HCT116 (cell line): Measurements from ENCODE around the gene CIITA. TPM values are rescaled to one million over a fixed set of nuclear protein-coding genes. Genes with fewer than 3 reads are reported as not detected.

ENCODE experiments used
- ATAC-seq: fragments of 200-7000 bp; cut with Tn5 transposase; 2 replicates; pipeline ENCODE4 v1.9.1; 2020; ENCODE audit warnings: mild to moderate bottlenecking, moderate library complexity
- BruUV-seq: library from RNA; stranded (reverse); fragments of 400-500 nt; replicated peaks from 2 replicates; lab custom pipeline; 2021; lab: Mats Ljungman, UMichigan
- CTCF ChIA-PET: fragments of 300-600 bp; sonication (Branson Sonifier 250); formaldehyde crosslinking; loops from one replicate; lab custom pipeline; 2021; ENCODE audit warnings: antibody characterized with exemption; lab: Charles Lee
- POLR2A ChIA-PET: fragments of 300-600, 350-600 bp; sonication (Branson Sonifier 250); formaldehyde crosslinking; loops from one replicate; lab custom pipeline; 2021; ENCODE audit warnings: antibody characterized with exemption; lab: Charles Lee
- RAD21 ChIA-PET, 2 experiments: fragments of 300-600 bp; sonication (Branson Sonifier 250); formaldehyde crosslinking; loops; one replicate each; lab custom pipeline; 2023; ENCODE audit warnings: low total read pairs in 2 of 2; ENCODE audit not compliant: uncharacterized antibody in 2 of 2, unreplicated experiment in 2 of 2, low non-redundant PET in 1 of 2; lab: Charles Lee
- DNase-seq: peaks from one replicate; pipeline ENCODE4 v3.0.0-alpha.2; 2010; ENCODE audit warnings: low read depth, low spot score
- H2AFZ ChIP-seq: fragments of 200-600 bp; shearing (Covaris generic), sonication (generic); 2 replicates; pipeline ENCODE4 v1.6.1; 2017; ENCODE audit warnings: low read depth, mixed run types, mixed read lengths, antibody characterized with exemption, low read length; ENCODE audit not compliant: poor library complexity, severe bottlenecking
- H3K27ac ChIP-seq: 2 replicates; pipeline ENCODE4 v1.5.1; 2012; ENCODE audit warnings: low read depth, low read length
- H3K27me3 ChIP-seq: fragments of 200-600 bp; sonication (generic); 2 replicates; pipeline ENCODE4 v1.6.1; 2016; ENCODE audit warnings: mixed run types, low read length, mixed read lengths; ENCODE audit not compliant: insufficient read depth
- H3K36me3 ChIP-seq, 2 experiments: fragments of 200-500 bp in 1 of 2; fragments of 200-600 bp in 1 of 2; sonication (Bioruptor generic) in 1 of 2; sonication (generic) in 1 of 2; 2 replicates each; pipeline versions ENCODE4 v1.5.1 to v1.6.1; 2014 to 2016; ENCODE audit warnings: low read length in 2 of 2, inconsistent platforms in 1 of 2, mixed read lengths in 1 of 2, mixed run types in 1 of 2; ENCODE audit not compliant: insufficient read depth in 2 of 2, control insufficient read depth in 1 of 2
- H3K4me1 ChIP-seq, 2 experiments: fragments of 200-600 bp in 1 of 2; sonication (generic) in 1 of 2; 2 replicates each; pipeline versions ENCODE4 v1.5.1 to v1.6.1; 2012 to 2017; ENCODE audit warnings: low read length in 2 of 2, inconsistent platforms in 1 of 2, mild to moderate bottlenecking in 1 of 2, mixed read lengths in 1 of 2, mixed run types in 1 of 2, moderate library complexity in 1 of 2; ENCODE audit not compliant: insufficient read depth in 2 of 2, control insufficient read depth in 1 of 2
- H3K4me2 ChIP-seq: fragments of 200-600 bp; sonication (generic); 2 replicates; pipeline ENCODE4 v1.6.1; 2017; ENCODE audit warnings: mixed run types, low read length, mixed read lengths
- H3K4me3 ChIP-seq, 2 experiments: fragments of 200-600 bp in 1 of 2; sonication (generic) in 1 of 2; replicated peaks in 1 of 2; 2 replicates each; pipeline ENCODE4 v1.5.1; 2011 to 2016; ENCODE audit warnings: low read length in 2 of 2, control low read depth in 1 of 2, low read depth in 1 of 2, mild to moderate bottlenecking in 1 of 2, mixed read lengths in 1 of 2, mixed run types in 1 of 2
- H3K79me2 ChIP-seq: fragments of 200-600 bp; sonication (generic); 2 replicates; pipeline ENCODE4 v1.6.1; 2017; ENCODE audit warnings: mild to moderate bottlenecking, mixed run types, low read length, moderate library complexity, mixed read lengths; ENCODE audit not compliant: insufficient read depth
- H3K9ac ChIP-seq: fragments of 200-600 bp; sonication (generic); 2 replicates; pipeline ENCODE4 v1.6.1; 2016; ENCODE audit warnings: low read length, mixed read lengths
- H3K9me2 ChIP-seq: fragments of 200-600 bp; sonication (generic), shearing (Covaris generic); 2 replicates; pipeline ENCODE4 v1.6.1; 2017; ENCODE audit warnings: mixed run types, mild to moderate bottlenecking, moderate library complexity; ENCODE audit not compliant: insufficient read depth
- H3K9me3 ChIP-seq, 2 experiments: fragments of 200-500 bp in 1 of 2; fragments of 200-600 bp in 1 of 2; sonication (Bioruptor generic) in 1 of 2; sonication (generic) in 1 of 2; 2 replicates each; pipeline ENCODE4 v1.6.1; 2014 to 2017; ENCODE audit warnings: low read length in 2 of 2, mixed read lengths in 2 of 2, inconsistent platforms in 1 of 2, low read depth in 1 of 2, mild to moderate bottlenecking in 1 of 2, mixed run types in 1 of 2, moderate library complexity in 1 of 2; ENCODE audit not compliant: control insufficient read depth in 1 of 2, insufficient read depth in 1 of 2
- H4K20me1 ChIP-seq: fragments of 200-600 bp; sonication (generic), shearing (Covaris generic); 2 replicates; pipeline ENCODE4 v1.6.1; 2017; ENCODE audit warnings: mixed run types, mild to moderate bottlenecking, moderate library complexity; ENCODE audit not compliant: insufficient read depth
- CBX3 ChIP-seq: IDR thresholded peaks from 2 replicates; pipeline ENCODE4 v1.6.1; 2012; ENCODE audit warnings: low read depth
- CEBPB ChIP-seq: IDR thresholded peaks from 2 replicates; pipeline ENCODE4 v1.6.1; 2012; ENCODE audit warnings: low read depth
- CTCF ChIP-seq, 3 experiments: fragments of 200-600 bp in 1 of 3; sonication (generic) in 1 of 3; IDR thresholded peaks in 2 of 3; conservative IDR thresholded peaks in 1 of 3; 2 replicates each; pipeline ENCODE4 v1.5.1; 2012 to 2017; ENCODE audit warnings: low read depth in 2 of 3, low read length in 2 of 3, antibody characterized with exemption in 1 of 3, borderline replicate concordance in 1 of 3, control low read depth in 1 of 3, mild to moderate bottlenecking in 1 of 3, mixed read lengths in 1 of 3, mixed run types in 1 of 3, moderate library complexity in 1 of 3; ENCODE audit not compliant: insufficient read depth in 1 of 3
- EZH2 ChIP-seq: fragments of 200-600 bp; sonication (generic); IDR thresholded peaks from 2 replicates; pipeline ENCODE4 v1.6.1; 2017; ENCODE audit warnings: antibody characterized with exemption, mixed run types
- EZH2phosphoT487 ChIP-seq: fragments of 200-600 bp; IDR thresholded peaks from 2 replicates; pipeline ENCODE4 v1.6.1; 2018; ENCODE audit warnings: antibody characterized with exemption, borderline replicate concordance
- FOSL1 ChIP-seq: IDR thresholded peaks from 2 replicates; pipeline ENCODE4 v1.6.1; 2012; ENCODE audit warnings: low read depth
- JUND ChIP-seq: IDR thresholded peaks from 2 replicates; pipeline ENCODE4 v1.6.1; 2012
- POLR2A ChIP-seq: IDR thresholded peaks from 2 replicates; pipeline ENCODE4 v1.7.0; 2011; ENCODE audit warnings: borderline replicate concordance; ENCODE audit not compliant: insufficient read depth, insufficient read length; ENCODE audit errors: extremely low read depth
- POLR2AphosphoS5 ChIP-seq: IDR thresholded peaks from 2 replicates; pipeline ENCODE4 v1.6.1; 2011; ENCODE audit warnings: mild to moderate bottlenecking, low read depth, low read length, moderate library complexity
- RAD21 ChIP-seq: IDR thresholded peaks from 2 replicates; pipeline ENCODE4 v1.6.1; 2012; ENCODE audit warnings: low read depth, mild to moderate bottlenecking
- SRF ChIP-seq: IDR thresholded peaks from 2 replicates; pipeline ENCODE4 v1.6.1; 2012; ENCODE audit warnings: low read depth
- TCF7L2 ChIP-seq: IDR thresholded peaks from 2 replicates; pipeline ENCODE4 v1.7.0; 2011; ENCODE audit warnings: borderline replicate concordance, inconsistent platforms; ENCODE audit not compliant: insufficient read depth, insufficient read length; ENCODE audit errors: extremely low read depth
- YY1 ChIP-seq: IDR thresholded peaks from 2 replicates; pipeline ENCODE4 v1.6.1; 2011; ENCODE audit warnings: low read length, low read depth, moderate library complexity, mild to moderate bottlenecking; ENCODE audit not compliant: insufficient replicate concordance; ENCODE audit errors: extremely low read depth
- ZFX ChIP-seq: fragments of 450-650 bp; IDR thresholded peaks from 2 replicates; pipeline ENCODE4 v1.6.1; 2017
- ZNF274 ChIP-seq: fragments of 200-500 bp; sonication (Bioruptor generic); IDR thresholded peaks from 2 replicates; pipeline ENCODE4 v1.6.1; 2014; ENCODE audit warnings: mild to moderate bottlenecking, low read depth, low read length, inconsistent platforms
- intact Hi-C: fragments of 100-400 bp; cut with micrococcal nuclease; formaldehyde crosslinking; loops from 2 replicates; pipeline ENCODE4 v1.10.0; 2022
- total RNA-seq: library from RNA; stranded (reverse); gene quantifications from one replicate; pipeline ENCODE4 v1.2.1, GENCODE V29; 2021; ENCODE audit not compliant: unreplicated experiment
- TF ChIP-seq, protein P1 (sequence below): IDR thresholded peaks from 2 replicates; pipeline ENCODE4 v1.6.1; 2012
- TF ChIP-seq, protein P2 (sequence below): IDR thresholded peaks from 2 replicates; pipeline ENCODE4 v1.6.1; 2011; ENCODE audit warnings: mild to moderate bottlenecking, low read length, moderate library complexity; ENCODE audit not compliant: insufficient replicate concordance; ENCODE audit errors: extremely low read depth
- TF ChIP-seq, protein P3 (sequence below): IDR thresholded peaks from 2 replicates; pipeline ENCODE4 v1.6.1; 2012; ENCODE audit warnings: low read depth
- TF ChIP-seq, protein P4 (sequence below): IDR thresholded peaks from 2 replicates; pipeline ENCODE4 v1.6.1; 2012

Gene CIITA
- total RNA-seq, 1 experiment from 2014 or later, result 0.25 TPM

GRCh38 chr16:10984509-10984908 lies 107.5 kb downstream of the CIITA start:
- Histone ChIP-seq H3K4me1 (peaks cover 6 to 14% of the 10 kb centered on the region in 2 experiments; a peak in 2 of 4 replicates), H3K36me3 (no peaks in the 10 kb centered on the region), H3K27me3 (no peaks in the 10 kb centered on the region), H3K9me2 (no peaks in the 10 kb centered on the region), H3K4me3 (no peak overlapping the region)
- RAD21 ChIA-PET, result no interaction called here
- no peak for ATAC-seq
- TF ChIP-seq, protein P1, sequence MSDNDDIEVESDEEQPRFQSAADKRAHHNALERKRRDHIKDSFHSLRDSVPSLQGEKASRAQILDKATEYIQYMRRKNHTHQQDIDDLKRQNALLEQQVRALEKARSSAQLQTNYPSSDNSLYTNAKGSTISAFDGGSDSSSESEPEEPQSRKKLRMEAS, result no peak
- TF ChIP-seq CTCF (IDR thresholded peaks at IDR 0.05 in 2 of 3, conservative IDR thresholded peaks at IDR 0.05 in 1 of 3; ENCODE audit: borderline replicate concordance in 1 of 3, insufficient read depth in 1 of 3, low read depth in 2 of 3, low read length in 2 of 3) (no peak), EZH2phosphoT487 (no peak), CEBPB (no peak), YY1 (no peak), RAD21 (no peak), ZFX (no peak), POLR2A (no peak), ZNF274 (no peak), SRF (no peak), TCF7L2 (no peak), JUND (no peak), EZH2 (no peak), FOSL1 (no peak), POLR2AphosphoS5 (no peak), CBX3 (no peak)
- TF ChIP-seq, protein P2, sequence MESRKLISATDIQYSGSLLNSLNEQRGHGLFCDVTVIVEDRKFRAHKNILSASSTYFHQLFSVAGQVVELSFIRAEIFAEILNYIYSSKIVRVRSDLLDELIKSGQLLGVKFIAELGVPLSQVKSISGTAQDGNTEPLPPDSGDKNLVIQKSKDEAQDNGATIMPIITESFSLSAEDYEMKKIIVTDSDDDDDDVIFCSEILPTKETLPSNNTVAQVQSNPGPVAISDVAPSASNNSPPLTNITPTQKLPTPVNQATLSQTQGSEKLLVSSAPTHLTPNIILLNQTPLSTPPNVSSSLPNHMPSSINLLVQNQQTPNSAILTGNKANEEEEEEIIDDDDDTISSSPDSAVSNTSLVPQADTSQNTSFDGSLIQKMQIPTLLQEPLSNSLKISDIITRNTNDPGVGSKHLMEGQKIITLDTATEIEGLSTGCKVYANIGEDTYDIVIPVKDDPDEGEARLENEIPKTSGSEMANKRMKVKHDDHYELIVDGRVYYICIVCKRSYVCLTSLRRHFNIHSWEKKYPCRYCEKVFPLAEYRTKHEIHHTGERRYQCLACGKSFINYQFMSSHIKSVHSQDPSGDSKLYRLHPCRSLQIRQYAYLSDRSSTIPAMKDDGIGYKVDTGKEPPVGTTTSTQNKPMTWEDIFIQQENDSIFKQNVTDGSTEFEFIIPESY, result no peak
- TF ChIP-seq, protein P3, sequence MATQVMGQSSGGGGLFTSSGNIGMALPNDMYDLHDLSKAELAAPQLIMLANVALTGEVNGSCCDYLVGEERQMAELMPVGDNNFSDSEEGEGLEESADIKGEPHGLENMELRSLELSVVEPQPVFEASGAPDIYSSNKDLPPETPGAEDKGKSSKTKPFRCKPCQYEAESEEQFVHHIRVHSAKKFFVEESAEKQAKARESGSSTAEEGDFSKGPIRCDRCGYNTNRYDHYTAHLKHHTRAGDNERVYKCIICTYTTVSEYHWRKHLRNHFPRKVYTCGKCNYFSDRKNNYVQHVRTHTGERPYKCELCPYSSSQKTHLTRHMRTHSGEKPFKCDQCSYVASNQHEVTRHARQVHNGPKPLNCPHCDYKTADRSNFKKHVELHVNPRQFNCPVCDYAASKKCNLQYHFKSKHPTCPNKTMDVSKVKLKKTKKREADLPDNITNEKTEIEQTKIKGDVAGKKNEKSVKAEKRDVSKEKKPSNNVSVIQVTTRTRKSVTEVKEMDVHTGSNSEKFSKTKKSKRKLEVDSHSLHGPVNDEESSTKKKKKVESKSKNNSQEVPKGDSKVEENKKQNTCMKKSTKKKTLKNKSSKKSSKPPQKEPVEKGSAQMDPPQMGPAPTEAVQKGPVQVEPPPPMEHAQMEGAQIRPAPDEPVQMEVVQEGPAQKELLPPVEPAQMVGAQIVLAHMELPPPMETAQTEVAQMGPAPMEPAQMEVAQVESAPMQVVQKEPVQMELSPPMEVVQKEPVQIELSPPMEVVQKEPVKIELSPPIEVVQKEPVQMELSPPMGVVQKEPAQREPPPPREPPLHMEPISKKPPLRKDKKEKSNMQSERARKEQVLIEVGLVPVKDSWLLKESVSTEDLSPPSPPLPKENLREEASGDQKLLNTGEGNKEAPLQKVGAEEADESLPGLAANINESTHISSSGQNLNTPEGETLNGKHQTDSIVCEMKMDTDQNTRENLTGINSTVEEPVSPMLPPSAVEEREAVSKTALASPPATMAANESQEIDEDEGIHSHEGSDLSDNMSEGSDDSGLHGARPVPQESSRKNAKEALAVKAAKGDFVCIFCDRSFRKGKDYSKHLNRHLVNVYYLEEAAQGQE, result no peak
- TF ChIP-seq, protein P4, sequence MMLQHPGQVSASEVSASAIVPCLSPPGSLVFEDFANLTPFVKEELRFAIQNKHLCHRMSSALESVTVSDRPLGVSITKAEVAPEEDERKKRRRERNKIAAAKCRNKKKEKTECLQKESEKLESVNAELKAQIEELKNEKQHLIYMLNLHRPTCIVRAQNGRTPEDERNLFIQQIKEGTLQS, result no peak
- TF ChIP-seq, all 23 proteins: peak for 0
- no TSS peak for BruUV-seq
- no peak for DNase-seq
- CTCF ChIA-PET, result interaction anchor here (1.5 to 3.0 kb wide), 2 partner anchors 13 to 272 kb away, joined by 6 to 24 read pairs; partner anchors contain the start of gene SOCS1
- intact Hi-C loops, result no loop called here
- Histone ChIP-seq H3K79me2 (no peaks in the 10 kb centered on the region), H3K4me2 (no peak overlapping the region), H3K9me3 (no peaks in the 10 kb centered on the region), H3K27ac (no peak overlapping the region), H3K9ac (no peak overlapping the region), H4K20me1 (no peaks in the 10 kb centered on the region), H2AFZ (no peak overlapping the region)
- POLR2A ChIA-PET, result interaction anchor here (1.9 kb wide), 1 partner anchor 271 kb away, joined by 14 read pairs; the partner anchor contains the start of gene SOCS1
